HepG2 (cell line): ENCODE results near the gene SULT2B1. TPM values are rescaled to one million over a fixed set of nuclear protein-coding genes. Genes with fewer than 3 reads are reported as not detected.

Experiments used
- ATRX ChIP-seq: sonication (generic); formaldehyde crosslinking; IDR thresholded peaks from 2 replicates; pipeline ENCODE4 v1.4.0; 2020; ENCODE audit warnings: missing genetic modification reagents, borderline replicate concordance
- CBX5 ChIP-seq: sonication (generic); formaldehyde crosslinking; IDR thresholded peaks from 2 replicates; pipeline ENCODE4 v1.4.0; 2020; ENCODE audit warnings: missing genetic modification reagents, borderline replicate concordance
- CCAR2 ChIP-seq: fragments of 200-400 bp; formaldehyde crosslinking; optimal IDR thresholded peaks from 2 replicates; pipeline ENCODE3; 2018; ENCODE audit warnings: low read depth, mild to moderate bottlenecking, low read length, moderate library complexity
- CENPT ChIP-seq: sonication (generic); formaldehyde crosslinking; IDR thresholded peaks from 2 replicates; pipeline ENCODE4 v1.8.0; 2022; ENCODE audit warnings: low read depth, mild to moderate bottlenecking, moderate library complexity, missing genetic modification reagents
- GATAD2A ChIP-seq: IDR thresholded peaks from 2 replicates; pipeline ENCODE4 v1.6.1; 2016
- HDAC1 ChIP-seq: sonication (generic); formaldehyde crosslinking; IDR thresholded peaks from 2 replicates; pipeline ENCODE4 v1.5.1; 2020; ENCODE audit warnings: mild to moderate bottlenecking, missing genetic modification reagents
- HIVEP1 ChIP-seq: sonication (generic); formaldehyde crosslinking; IDR thresholded peaks from 2 replicates; pipeline ENCODE4 v1.4.0; 2020; ENCODE audit warnings: mild to moderate bottlenecking, missing genetic modification reagents
- HOXA3 ChIP-seq: sonication (generic); formaldehyde crosslinking; IDR thresholded peaks from 2 replicates; pipeline ENCODE4 v1.5.0; 2020; ENCODE audit warnings: missing genetic modification reagents
- KLF6 ChIP-seq: IDR thresholded peaks from 2 replicates; pipeline ENCODE4 v1.8.0; 2016; ENCODE audit warnings: missing biosample characterization, missing genetic modification reagents
- KMT2A ChIP-seq: sonication (generic); formaldehyde crosslinking; IDR thresholded peaks from 2 replicates; pipeline ENCODE4 v1.4.0; 2020; ENCODE audit warnings: missing genetic modification reagents
- NFATC3 ChIP-seq: sonication (generic); formaldehyde crosslinking; IDR thresholded peaks from 2 replicates; pipeline ENCODE4 v1.5.1; 2020; ENCODE audit warnings: mild to moderate bottlenecking, missing genetic modification reagents
- NR2C2 ChIP-seq: sonication (generic); formaldehyde crosslinking; IDR thresholded peaks from 2 replicates; pipeline ENCODE4 v1.4.0; 2020; ENCODE audit warnings: missing genetic modification reagents, mild to moderate bottlenecking, moderate library complexity, borderline replicate concordance
- RARA ChIP-seq: IDR thresholded peaks from 2 replicates; pipeline ENCODE4 v1.6.1; 2016; ENCODE audit warnings: missing genetic modification reagents, missing compliant biosample characterization
- RBM22 ChIP-seq: fragments of 200-400 bp; formaldehyde crosslinking; optimal IDR thresholded peaks from 2 replicates; pipeline ENCODE3; 2017; ENCODE audit warnings: mild to moderate bottlenecking, low read length, moderate library complexity
- RCOR2 ChIP-seq: IDR thresholded peaks from 2 replicates; pipeline ENCODE4 v1.6.1; 2016; ENCODE audit warnings: missing biosample characterization, missing genetic modification reagents
- SATB2 ChIP-seq: sonication (generic); formaldehyde crosslinking; IDR thresholded peaks from 2 replicates; pipeline ENCODE4 v1.5.0; 2020; ENCODE audit warnings: missing genetic modification reagents
- SP2 ChIP-seq: sonication (generic); formaldehyde crosslinking; IDR thresholded peaks from 2 replicates; pipeline ENCODE4 v1.5.1; 2020; ENCODE audit warnings: mild to moderate bottlenecking, missing genetic modification reagents
- TAF15 ChIP-seq: fragments of 200-400 bp; formaldehyde crosslinking; IDR thresholded peaks from one replicate; pipeline ENCODE4 v1.6.1; 2018; ENCODE audit warnings: mild to moderate bottlenecking, low read depth, low read length; ENCODE audit not compliant: poor library complexity, severe bottlenecking
- TEAD3 ChIP-seq: optimal IDR thresholded peaks from 2 replicates; pipeline ENCODE3; 2016; ENCODE audit warnings: borderline replicate concordance
- XRCC5 ChIP-seq: fragments of 200-400 bp; formaldehyde crosslinking; optimal IDR thresholded peaks from 2 replicates; pipeline ENCODE3; 2017; ENCODE audit warnings: mild to moderate bottlenecking, low read length
- ZBTB21 ChIP-seq: sonication (generic); formaldehyde crosslinking; IDR thresholded peaks from 2 replicates; pipeline ENCODE4 v1.4.0; 2020; ENCODE audit warnings: missing genetic modification reagents
- ZBTB7B ChIP-seq: sonication (generic); formaldehyde crosslinking; IDR thresholded peaks from 2 replicates; pipeline ENCODE4 v1.4.0; 2020; ENCODE audit warnings: missing genetic modification reagents
- ZNF12 ChIP-seq: sonication (generic); formaldehyde crosslinking; IDR thresholded peaks from 2 replicates; pipeline ENCODE4 v1.5.0; 2020; ENCODE audit warnings: missing genetic modification reagents
- ZNF234 ChIP-seq: sonication (generic); formaldehyde crosslinking; conservative IDR thresholded peaks from 2 replicates; pipeline ENCODE4 v1.5.1; 2020; ENCODE audit warnings: mild to moderate bottlenecking, missing genetic modification reagents
- ZNF460 ChIP-seq: sonication (generic); formaldehyde crosslinking; IDR thresholded peaks from 2 replicates; pipeline ENCODE4 v1.5.1; 2020; ENCODE audit warnings: missing genetic modification reagents, mild to moderate bottlenecking, borderline replicate concordance
- ZNF530 ChIP-seq: sonication (generic); formaldehyde crosslinking; IDR thresholded peaks from 2 replicates; pipeline ENCODE4 v1.5.0; 2020; ENCODE audit warnings: low read depth, mild to moderate bottlenecking, missing genetic modification reagents
- ZNF607 ChIP-seq: sonication (generic); formaldehyde crosslinking; IDR thresholded peaks from 2 replicates; pipeline ENCODE4 v1.5.1; 2020; ENCODE audit warnings: missing genetic modification reagents, mild to moderate bottlenecking, borderline replicate concordance
- ZNF749 ChIP-seq: sonication (generic); formaldehyde crosslinking; IDR thresholded peaks from 2 replicates; pipeline ENCODE4 v1.8.0; 2022; ENCODE audit warnings: mild to moderate bottlenecking, missing genetic modification reagents, moderate library complexity, borderline replicate concordance
- polyA plus RNA-seq, 8 experiments: library from polyadenylated mRNA; depleted of rRNA in 3 of 8; stranded (reverse) in 7 of 8; unstranded in 1 of 8; fragments of >200 nt; fragmentation: Illumina TruSeq in 4 of 8; extraction: Trizol in 4 of 8; gene quantifications; 2 replicates each; pipeline versions ENCODE4 v1.2.1 to v1.2.3, GENCODE V29; 2011 to 2016; ENCODE audit warnings: low read depth in 4 of 8, missing spikeins in 1 of 8, mixed read lengths in 1 of 8; ENCODE audit not compliant: insufficient read depth in 1 of 8
- total RNA-seq, 5 experiments: library from RNA; depleted of rRNA; stranded (reverse); fragments of >200 nt; fragmentation: Illumina TruSeq; extraction: Trizol; gene quantifications; 2 replicates each; pipeline ENCODE4 v1.2.3, GENCODE V29; 2016; ENCODE audit warnings: low read depth in 1 of 5
- TF ChIP-seq, protein P1 (sequence below): sonication (generic); formaldehyde crosslinking; IDR thresholded peaks from 2 replicates; pipeline ENCODE4 v1.8.1; 2023; ENCODE audit warnings: mild to moderate bottlenecking, moderate library complexity, missing genetic modification reagents

Gene SULT2B1
- total and polyA plus RNA-seq, 2 of the 13 experiments (the other 11 are each of a cell fraction or from before 2014, with no cell fraction given), result 0.13 TPM; not detected in 1

DNA sequence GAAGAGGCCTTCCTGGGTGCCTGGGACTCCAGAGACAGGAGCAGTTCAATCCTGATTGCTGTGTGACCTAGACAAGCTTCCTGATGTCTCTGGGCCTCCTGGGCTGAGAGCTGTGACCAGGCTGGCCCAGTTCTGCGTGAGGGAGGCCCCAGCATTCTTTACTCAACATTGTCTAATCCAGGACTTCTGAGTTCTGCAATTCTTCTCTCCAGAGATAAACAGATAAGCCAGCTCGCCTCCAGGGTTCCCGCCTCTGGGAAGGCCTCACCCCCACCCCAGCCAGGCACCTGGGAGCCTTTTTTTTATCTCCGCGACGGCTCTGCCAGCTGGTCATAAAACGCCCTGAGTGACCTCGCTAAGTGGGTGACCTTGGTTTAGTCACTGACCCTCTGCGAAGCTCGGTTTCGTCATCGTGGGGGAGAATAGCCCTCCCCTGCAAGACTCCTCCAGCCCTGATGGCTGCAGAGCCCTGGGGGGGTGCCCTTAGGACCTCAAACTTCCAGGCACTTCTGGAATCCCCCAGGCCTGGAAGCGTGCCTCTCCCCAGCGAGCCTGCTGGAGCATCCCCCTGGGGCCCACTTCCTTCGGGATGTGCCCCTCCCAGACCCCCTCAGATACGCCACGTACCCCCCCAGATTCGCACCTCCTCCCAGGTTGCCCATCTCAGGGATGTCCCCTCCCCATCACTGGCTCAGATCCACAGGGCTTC lies 1.9 kb downstream of the SULT2B1 start (continued):
- TF ChIP-seq KMT2A (CRISPR knock-in tag), result no peak
- TF ChIP-seq TAF15, result no peak
- 0 out of 2 replicates have a peak, but pooled peaks have one; percentile 53 for TF ChIP-seq RCOR2 (CRISPR knock-in tag)
- TF ChIP-seq ZNF460 (CRISPR knock-in tag), result no peak
- TF ChIP-seq HIVEP1 (CRISPR knock-in tag), result no peak
- TF ChIP-seq CCAR2, result no peak
- TF ChIP-seq CBX5 (CRISPR knock-in tag), result peak; percentile 32; the same call in 1 of the 2 replicates
- TF ChIP-seq ZBTB21 (CRISPR knock-in tag), result no peak
- no peak for TF ChIP-seq KLF6
- TF ChIP-seq ZNF607 (CRISPR knock-in tag), result no peak
- TF ChIP-seq XRCC5, result peak; percentile 44
- no peak for TF ChIP-seq NFATC3 (CRISPR knock-in tag)
- TF ChIP-seq SATB2 (CRISPR knock-in tag), result no peak
- 0 out of 2 replicates have a peak, but pooled peaks have one; percentile 6 for TF ChIP-seq ZNF12 (CRISPR knock-in tag)
- no peak for TF ChIP-seq ZNF530
- TF ChIP-seq ZNF234 (CRISPR knock-in tag), result no peak
- TF ChIP-seq, protein P1, sequence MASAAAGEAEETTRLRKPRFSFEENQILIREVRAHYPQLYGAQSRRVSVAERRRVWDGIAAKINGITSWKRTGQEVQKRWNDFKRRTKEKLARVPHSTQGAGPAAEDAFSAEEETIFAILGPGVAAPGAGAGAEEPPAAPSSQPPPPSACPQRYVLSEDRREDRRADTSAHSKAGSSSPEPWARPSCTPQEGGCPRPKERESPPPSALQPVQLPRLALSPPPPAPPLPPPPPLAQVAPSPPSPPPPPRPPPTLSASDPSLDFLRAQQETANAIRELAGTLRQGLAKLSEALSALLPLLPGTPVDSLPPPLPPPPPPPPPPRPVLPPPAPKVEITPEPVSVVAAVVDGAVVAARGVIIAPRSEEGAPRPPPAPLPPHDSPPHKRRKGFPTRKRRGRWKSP (CRISPR knock-in tag), result no peak
- peak; percentile 65 for TF ChIP-seq RARA
- TF ChIP-seq GATAD2A, result peak; percentile 80
- no peak for TF ChIP-seq ZNF749 (CRISPR knock-in tag)
- TF ChIP-seq SP2, result no peak
- peak; percentile 72 for TF ChIP-seq HOXA3 (CRISPR knock-in tag)
- TF ChIP-seq HDAC1 (CRISPR knock-in tag), result peak; percentile 37; the same call in 1 of the 2 replicates
- no peak for TF ChIP-seq CENPT (CRISPR knock-in tag)
- peak; percentile 32 for TF ChIP-seq TEAD3 (CRISPR knock-in tag)
- TF ChIP-seq ATRX (CRISPR knock-in tag), result no peak
- no peak for TF ChIP-seq RBM22
- peak; percentile 61; the same call in 1 of the 2 replicates for TF ChIP-seq ZBTB7B (CRISPR knock-in tag)
- TF ChIP-seq NR2C2 (CRISPR knock-in tag), result peak; percentile 50; the same call in 1 of the 2 replicates
